Lung (tissue), 12 donors: Measurements from ENCODE around the gene NMT2. TPM values are rescaled to one million over a fixed set of nuclear protein-coding genes. Genes with fewer than 3 reads are reported as not detected.

Source experiments
- ATAC-seq: fragments of 200-7000 bp; cut with Tn5 transposase; one replicate; pipeline ENCODE4 v1.9.1; 2020; ENCODE audit warnings: moderate number of reproducible peaks; ENCODE audit not compliant: insufficient read depth, low FRiP score
- DNase-seq, 3 donors: peaks; one replicate each; pipeline ENCODE4 v3.0.0-alpha.2; 2013 to 2017
- H3K27ac ChIP-seq, 2 donors: one replicate each; pipeline ENCODE4 v1.5.1; 2013; ENCODE audit warnings: mild to moderate bottlenecking in 2 of 2, moderate library complexity in 2 of 2, control low read depth in 1 of 2, inconsistent platforms in 1 of 2, low read depth in 1 of 2, low read length in 1 of 2
- H3K27me3 ChIP-seq, 3 donors: one replicate each; pipeline ENCODE4 v1.5.1; 2013; ENCODE audit warnings: low read length in 2 of 3; ENCODE audit not compliant: control insufficient read depth in 3 of 3, insufficient read depth in 3 of 3
- H3K36me3 ChIP-seq, 4 donors: one replicate each; pipeline ENCODE4 v1.5.1; 2013; ENCODE audit warnings: low read length in 4 of 4, mild to moderate bottlenecking in 1 of 4, moderate library complexity in 1 of 4; ENCODE audit not compliant: control insufficient read depth in 4 of 4, insufficient read depth in 4 of 4
- H3K4me1 ChIP-seq, 5 donors: one replicate each; pipeline ENCODE4 v1.5.1; 2013; ENCODE audit warnings: low read length in 5 of 5, mild to moderate bottlenecking in 2 of 5, moderate library complexity in 1 of 5; ENCODE audit not compliant: control insufficient read depth in 5 of 5, insufficient read depth in 5 of 5
- H3K4me3 ChIP-seq: one replicate; pipeline ENCODE4 v1.5.1; 2013; ENCODE audit warnings: mild to moderate bottlenecking, control low read depth, moderate library complexity
- H3K9ac ChIP-seq, 2 donors: one replicate each; pipeline ENCODE4 v1.5.1; 2013; ENCODE audit warnings: low read length in 2 of 2, control low read depth in 1 of 2; ENCODE audit not compliant: insufficient read depth in 1 of 2
- H3K9me3 ChIP-seq, 4 donors: one replicate each; pipeline ENCODE4 v1.5.1; 2013; ENCODE audit warnings: low read length in 3 of 4, mild to moderate bottlenecking in 1 of 4, moderate library complexity in 1 of 4; ENCODE audit not compliant: control insufficient read depth in 4 of 4, insufficient read depth in 3 of 4
- CTCF ChIP-seq: IDR thresholded peaks from 2 replicates; pipeline ENCODE4 v1.5.1; 2012; ENCODE audit warnings: mild to moderate bottlenecking; ENCODE audit errors: control extremely low read depth, extremely low read depth
- WGBS, 2 donors: extraction: QIAGEN DNeasy Blood & Tissue Kit; methylation state at CpG; one replicate each; pipeline ENCODE4 v1.1.7; 2013; 5-methylcytosine and 5-hydroxymethylcytosine counted together
- polyA plus RNA-seq, 2 donors: library from polyadenylated mRNA; stranded (reverse); fragments of 200-250 nt; gene quantifications; one replicate each; pipeline ENCODE4 v1.2.1, GENCODE V29; 2013
- total RNA-seq, 2 donors: library from RNA; depleted of rRNA in 1 of 2; stranded (reverse); fragments of >200 nt in 1 of 2; gene quantifications; one replicate each; pipeline ENCODE4 v1.2.1, GENCODE V29; 2014 to 2021
- donor health status: control.
- donor health status: control.
- donor health status: Bipolar disorder and iron deficiency.
- donor health status: healthy.
- donor health status: DM: yes; HTN: yes; CAD: no.

The NMT2 gene
- total and polyA plus RNA-seq, 4 donors: 3.5 to 20.0 (median 6.4) TPM

DNA sequence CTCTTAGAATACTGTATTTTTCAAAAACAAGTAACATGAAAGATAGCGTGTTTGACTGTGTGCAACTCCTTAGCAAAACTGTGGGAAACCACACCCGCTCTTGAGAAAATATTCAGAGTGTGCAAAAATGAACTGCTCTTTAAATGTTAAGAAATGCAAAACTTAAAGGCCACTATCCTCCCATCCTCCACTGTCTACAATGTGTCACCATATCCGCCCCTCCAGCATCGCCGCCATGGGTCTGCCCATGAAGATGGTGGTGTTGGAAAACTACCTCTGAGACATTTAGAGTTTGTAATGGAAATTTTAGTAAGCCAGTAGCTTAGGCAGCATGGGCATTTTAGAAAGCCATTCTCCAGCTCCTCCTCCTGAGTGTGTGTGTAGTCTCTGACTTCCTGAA lies 20.1 kb upstream of the NMT2 start:
- 81 to 91% methylated on average over 5 of the region's 5 CpGs for WGBS, 2 donors
- Histone ChIP-seq H3K27ac (no peak overlapping the region), H3K27me3 (no peaks in the 10 kb centered on the region), H3K9ac (no peak overlapping the region), H3K4me1 (no peaks in the 10 kb centered on the region), H3K36me3 (no peaks in the 10 kb centered on the region), H3K4me3 (no peak overlapping the region), H3K9me3 (peaks cover 0 to 2% (median 0%) of the 10 kb centered on the region in 4 donors)
- no peak for TF ChIP-seq CTCF
- DNase-seq (no peak), ATAC-seq (no peak)

GRCh38 chr10:15183689-15184481 lies 15.4 kb upstream of the NMT2 start:
- Histone ChIP-seq H3K4me1 (no peaks in the 10 kb centered on the region), H3K9ac (no peak overlapping the region), H3K36me3 (no peaks in the 10 kb centered on the region), H3K9me3 (peaks cover 0 to 2% (median 0%) of the 10 kb centered on the region in 4 donors), H3K27me3 (no peaks in the 10 kb centered on the region), H3K4me3 (no peak overlapping the region), H3K27ac (no peak overlapping the region)
- ATAC-seq (no peak), DNase-seq (no peak)
- TF ChIP-seq CTCF: no peak
- WGBS, 2 donors: 90 to 93% methylated on average over 11 of the region's 11 CpGs

DNA sequence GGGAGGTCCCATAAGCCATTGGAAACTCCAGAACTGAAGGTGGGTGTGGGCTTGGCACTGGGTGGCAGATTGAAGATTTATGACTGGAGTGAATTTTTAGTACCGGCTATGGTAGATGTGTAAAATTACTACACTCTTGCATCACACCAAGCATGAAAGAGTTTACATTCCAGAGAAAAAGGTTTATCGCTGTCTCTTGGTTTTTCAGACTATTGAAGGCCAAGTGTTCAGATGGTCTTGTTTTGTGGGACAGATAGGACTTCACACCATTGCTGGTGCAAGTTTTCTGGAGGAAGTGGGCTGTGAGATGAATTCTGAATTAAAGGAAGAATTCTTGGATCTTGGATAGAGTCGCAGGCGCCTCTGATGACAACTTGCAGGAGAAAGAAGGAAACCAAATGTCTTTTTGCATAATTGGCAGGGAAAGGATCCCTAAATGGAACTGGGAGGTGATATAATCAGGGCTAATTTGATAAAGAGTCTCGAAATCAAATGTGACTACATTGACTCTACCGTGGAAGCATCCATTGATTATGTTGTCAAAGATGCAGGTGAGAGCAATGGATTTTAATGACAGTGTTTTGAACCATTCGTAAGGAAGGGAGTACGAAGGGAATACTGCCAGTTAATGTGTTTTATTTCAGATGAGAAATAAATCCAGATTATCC lies 14.2 kb upstream of the NMT2 start:
- ATAC-seq: no peak
- DNase-seq: no peak
- 81 to 82% methylated on average over 8 of the region's 8 CpGs for WGBS, 2 donors

More for the DNA sequence above, 14.2 kb upstream of the NMT2 start:
- no peak overlapping the region for H3K9ac ChIP-seq
- no peaks in the 10 kb centered on the region for H3K27me3 ChIP-seq
- no peaks in the 10 kb centered on the region for H3K36me3 ChIP-seq
- H3K4me1 ChIP-seq: no peaks in the 10 kb centered on the region
- no peak for TF ChIP-seq CTCF
- H3K4me3 ChIP-seq: no peak overlapping the region
- peaks cover 0 to 2% (median 0%) of the 10 kb centered on the region in 4 donors for H3K9me3 ChIP-seq
- no peak overlapping the region for H3K27ac ChIP-seq
